Choroid plexus epithelial cell (primary cell): ENCODE results near the gene CRB3.
"Not testable (repeated sequence)": the region's sequence is repeated elsewhere in the genome, so short reads cannot be mapped to it uniquely, and the experiment has no call there.

Source experiments
- DNase-seq: peaks from one replicate; pipeline ENCODE4 v3.0.0-alpha.2; 2010; ENCODE audit warnings: low read depth
- H3K4me3 ChIP-seq: 2 replicates; pipeline ENCODE4 v1.5.1; 2011; ENCODE audit warnings: low read depth, mild to moderate bottlenecking, control low read depth, low read length, moderate library complexity
- CTCF ChIP-seq: conservative IDR thresholded peaks from 2 replicates; pipeline ENCODE4 v1.5.1; 2011; ENCODE audit warnings: low read depth, mild to moderate bottlenecking, control low read depth, inconsistent platforms, low read length, moderate library complexity

The CRB3 gene

GRCh38 chr19:6503407-6504201 is 39.5 kb downstream of the CRB3 start:
- no peak overlapping the region for H3K4me3 ChIP-seq
- TF ChIP-seq CTCF = no peak
- no peak for DNase-seq

GRCh38 chr19:6508028-6508771 is 44.1 kb downstream of the CRB3 start:
- not testable (repeated sequence) for DNase-seq, H3K4me3 ChIP-seq

GRCh38 chr19:6509118-6509971 is 45.3 kb downstream of the CRB3 start:
- no peak for DNase-seq
- TF ChIP-seq CTCF = no peak
- no peak overlapping the region for H3K4me3 ChIP-seq

- no peak for DNase-seq
- H3K4me3 ChIP-seq = no peak overlapping the region
- no peak for TF ChIP-seq CTCF
Observed at GRCh38 chr19:6510618-6511017, 46.5 kb downstream of the CRB3 start.

GRCh38 chr19:6514089-6514488 is 50.0 kb downstream of the CRB3 start:
- DNase-seq = no peak
- no peak overlapping the region for H3K4me3 ChIP-seq
- no peak for TF ChIP-seq CTCF

GRCh38 chr19:6514926-6515544 is 51.0 kb downstream of the CRB3 start:
- no peak for DNase-seq
- no peak overlapping the region for H3K4me3 ChIP-seq
- TF ChIP-seq CTCF = no peak
